Measurements from ENCODE around the gene AMIGO1. TPM values are rescaled to one million over a fixed set of nuclear protein-coding genes. Genes with fewer than 3 reads are reported as not detected.

AMIGO1 gene
- total and polyA plus RNA-seq, 2 of the 8 experiments (the other 6 are each of a cell fraction or from before 2014, with no cell fraction given) = 1.5 to 2.7 TPM

- Histone ChIP-seq H3K9ac (replicated peaks in 1 of 4; ENCODE audit: extremely low read depth in 1 of 4, low read depth in 3 of 4, low read length in 3 of 4) (no peak overlapping the region), H4K8ac (ENCODE audit: extremely low read depth, insufficient read depth, low read length) (no peak overlapping the region), H2AFZ (ENCODE audit: low read length) (no peak overlapping the region), H3K56ac (replicated peaks; ENCODE audit: insufficient read length, low read depth, low read length) (no peak overlapping the region), H4K91ac (replicated peaks; ENCODE audit: insufficient read length, low read length) (no peak overlapping the region), H3K79me2 (ENCODE audit: control insufficient read depth in 1 of 2, insufficient read depth in 2 of 2, low read length in 2 of 2) (no peaks in the 10 kb centered on the region), H3K14ac (ENCODE audit: insufficient read length) (no peak overlapping the region), H3K4me2 (ENCODE audit: insufficient read depth in 1 of 2, low read depth in 2 of 2, low read length in 2 of 2) (peak overlapping the region in 1 of 2 experiments; percentile 21; a peak in 1 of 4 replicates), H2BK120ac (replicated peaks; ENCODE audit: low read depth, low read length) (no peak overlapping the region), H2BK5ac (ENCODE audit: low read depth, low read length) (no peak overlapping the region), H2BK15ac (ENCODE audit: low read length) (no peak overlapping the region), H3K4ac (replicated peaks; ENCODE audit: insufficient read length, low read depth, low read length) (no peak overlapping the region), H2BK12ac (ENCODE audit: low read depth, low read length) (no peak overlapping the region), H3K36me3 (ENCODE audit: control insufficient read depth in 2 of 4, insufficient read depth in 4 of 4, low read length in 3 of 4) (no peaks in the 10 kb centered on the region), H3K27ac (ENCODE audit: low read depth, low read length) (no peak overlapping the region), H4K20me1 (replicated peaks in 1 of 2; ENCODE audit: control insufficient read depth in 1 of 2, insufficient read depth in 2 of 2, low read length in 2 of 2) (no peaks in the 10 kb centered on the region), H2BK20ac (ENCODE audit: low read length) (no peak overlapping the region), H3K4me3 (ENCODE audit: extremely low read depth in 1 of 4, insufficient read depth in 2 of 4, low read depth in 3 of 4, low read length in 4 of 4) (no peak overlapping the region), H3K27me3 (replicated peaks in 1 of 4; ENCODE audit: control insufficient read depth in 3 of 4, extremely low read depth in 1 of 4, insufficient read depth in 3 of 4, low read length in 3 of 4) (peaks cover 4 to 46% (median 38%) of the 10 kb centered on the region in 4 experiments), H2AK5ac (ENCODE audit: low read depth, low read length) (no peak overlapping the region), H3K18ac (ENCODE audit: extremely low read depth, low read length) (no peak overlapping the region), H3K79me1 (ENCODE audit: low read depth, low read length) (no peaks in the 10 kb centered on the region), H3K23me2 (ENCODE audit: low read depth, low read length) (peaks cover 8% of the 10 kb centered on the region; the same call in 1 of the 2 replicates), H4K5ac (ENCODE audit: insufficient read length, low read depth, low read length) (no peak overlapping the region), H3K9me3 (ENCODE audit: insufficient read depth in 2 of 2, low read depth in 1 of 2, low read length in 1 of 2) (no peaks in the 10 kb centered on the region), H3K23ac (ENCODE audit: insufficient read length) (no peak overlapping the region), H3K4me1 (replicated peaks in 1 of 4; ENCODE audit: control insufficient read depth in 3 of 4, insufficient read depth in 4 of 4, low read length in 3 of 4) (peaks cover 0 to 8% (median 1%) of the 10 kb centered on the region in 4 experiments; a peak in 5 of 7 replicates)
- ChIA-PET CTCF (ENCODE audit: partially characterized antibody) (interaction anchor here (0.7 to 2.2 kb wide), 5 partner anchors 10 to 64 kb away, joined by 3 to 9 read pairs (median 9); no protein-coding TSS in a partner anchor), POLR2A (ENCODE audit: partially characterized antibody) (interaction anchor here (0.8 to 2.0 kb wide), 3 partner anchors 10 to 42 kb away, joined by 3 to 5 read pairs (median 4); partner anchors contain the start of gene PSMA5)
- 2% methylated on average over 2 of the region's 2 CpGs; no CpG with 5 or more reads in 1 of the 2 experiments for WGBS, 2 experiments (ENCODE audit: extremely low coverage in 1 of 2, insufficient coverage in 1 of 2, insufficient read length in 1 of 2, insufficient replicate concordance in 2 of 2, low coverage in 1 of 2, low lambda C conversion rate in 2 of 2, missing lambda C conversion rate in 1 of 2)
- DNase-seq (ENCODE audit: low read depth in 1 of 2, low spot score in 2 of 2) = peak in 1 of 2 experiments; percentile 4
- no peak for FAIRE-seq
- TF ChIP-seq JUN (IDR thresholded peaks at IDR 0.05; ENCODE audit: low read depth, low read length) = no peak
- no peak for TF ChIP-seq E2F6 (IDR thresholded peaks at IDR 0.05)
- no peak for TF ChIP-seq EZH2 (IDR thresholded peaks at IDR 0.05; ENCODE audit: low read depth, low read length, severe bottlenecking)
Measured at GRCh38 chr1:109468903-109469302, 40.6 kb downstream of the AMIGO1 start.
